ENCODE results near the gene RMRP. TPM values are rescaled to one million over a fixed set of nuclear protein-coding genes. Genes with fewer than 3 reads are reported as not detected.

The RMRP gene
- polyA plus RNA-seq = not detected
- long read RNA-seq, donor 1 = 0 reads
- long read RNA-seq, donor 2 = 0 reads
- long read RNA-seq, donor 3 = 0 reads
- long read RNA-seq, donor 4 = 0 reads
- long read RNA-seq, donor 5 = 0 reads
- long read RNA-seq, donor 6 = 0 reads
- long read RNA-seq, donor 7 = 0 reads
- long read RNA-seq, donor 8 = 0 reads
- long read RNA-seq, donor 9 = 0 reads
- long read RNA-seq, donor 10 = 0 reads
- long read RNA-seq, donor 11 = 0 reads

GRCh38 chr9:35657546-35658136 is at the start of gene RMRP:
TSS of gene RMRP (minus strand) at chr9:35658019.
- Histone ChIP-seq H3K36me3 (ENCODE audit: control insufficient read depth, insufficient read depth, low read length) (peaks cover 12% of the 10 kb centered on the region), H3K4me3 (ENCODE audit: low read length) (peak within 1 kb of the TSS; percentile 92), H3K4me1 (ENCODE audit: control insufficient read depth, insufficient read depth, low read length) (peaks cover 9% of the 10 kb centered on the region), H3K27me3 (ENCODE audit: control insufficient read depth, insufficient read depth, low read length) (no peaks in the 10 kb centered on the region), H3K9me3 (ENCODE audit: control insufficient read depth, low read depth, low read length) (peaks cover 3% of the 10 kb centered on the region), H3K27ac (ENCODE audit: low read length) (peak within 1 kb of the TSS; percentile 90)
- 0% methylated on average over 1 of the region's 42 CpGs for WGBS (ENCODE audit: insufficient coverage, low lambda C conversion rate)
- DNase-seq = peak; percentile 100

GRCh38 chr9:35706951-35707350 is 49.1 kb upstream of the RMRP start:
- DNase-seq = no peak
- H3K4me1 ChIP-seq (ENCODE audit: control insufficient read depth, insufficient read depth, low read length) = no peaks in the 10 kb centered on the region
- peaks cover 92% of the 10 kb centered on the region for H3K36me3 ChIP-seq (ENCODE audit: control insufficient read depth, insufficient read depth, low read length)
- H3K9me3 ChIP-seq (ENCODE audit: control insufficient read depth, low read depth, low read length) = no peaks in the 10 kb centered on the region
- H3K27me3 ChIP-seq (ENCODE audit: control insufficient read depth, insufficient read depth, low read length) = no peaks in the 10 kb centered on the region
- no peak overlapping the region for H3K4me3 ChIP-seq (ENCODE audit: low read length)
- no peak overlapping the region for H3K27ac ChIP-seq (ENCODE audit: low read length)
- no CpG with 5 or more reads among the region's 10 CpGs for WGBS (ENCODE audit: insufficient coverage, low lambda C conversion rate)

GRCh38 chr9:35705836-35706430 is 48.1 kb upstream of the RMRP start:
- H3K27me3 ChIP-seq (ENCODE audit: control insufficient read depth, insufficient read depth, low read length) = no peaks in the 10 kb centered on the region
- no peaks in the 10 kb centered on the region for H3K4me1 ChIP-seq (ENCODE audit: control insufficient read depth, insufficient read depth, low read length)
- no peak for DNase-seq
- no peaks in the 10 kb centered on the region for H3K9me3 ChIP-seq (ENCODE audit: control insufficient read depth, low read depth, low read length)
- H3K4me3 ChIP-seq (ENCODE audit: low read length) = no peak overlapping the region
- peaks cover 92% of the 10 kb centered on the region for H3K36me3 ChIP-seq (ENCODE audit: control insufficient read depth, insufficient read depth, low read length)
- WGBS (ENCODE audit: insufficient coverage, low lambda C conversion rate) = no CpG with 5 or more reads among the region's 7 CpGs
- no peak overlapping the region for H3K27ac ChIP-seq (ENCODE audit: low read length)

- H3K36me3 ChIP-seq (ENCODE audit: control insufficient read depth, insufficient read depth, low read length) = peaks cover 91% of the 10 kb centered on the region
Observed at GRCh38 chr9:35705372-35705771, 47.6 kb upstream of the RMRP start.

GRCh38 chr9:35703906-35704672 is 46.3 kb upstream of the RMRP start:
- Histone ChIP-seq H3K27ac (ENCODE audit: low read length) (no peak overlapping the region), H3K9me3 (ENCODE audit: control insufficient read depth, low read depth, low read length) (no peaks in the 10 kb centered on the region), H3K36me3 (ENCODE audit: control insufficient read depth, insufficient read depth, low read length) (peaks cover 97% of the 10 kb centered on the region), H3K27me3 (ENCODE audit: control insufficient read depth, insufficient read depth, low read length) (no peaks in the 10 kb centered on the region), H3K4me1 (ENCODE audit: control insufficient read depth, insufficient read depth, low read length) (no peaks in the 10 kb centered on the region), H3K4me3 (ENCODE audit: low read length) (no peak overlapping the region)
- WGBS (ENCODE audit: insufficient coverage, low lambda C conversion rate) = no CpG with 5 or more reads among the region's 26 CpGs
- DNase-seq = no peak

More at GRCh38 chr9:35705372-35705771, 47.6 kb upstream of the RMRP start:
- Histone ChIP-seq H3K27me3 (ENCODE audit: control insufficient read depth, insufficient read depth, low read length) (no peaks in the 10 kb centered on the region), H3K4me3 (ENCODE audit: low read length) (no peak overlapping the region), H3K4me1 (ENCODE audit: control insufficient read depth, insufficient read depth, low read length) (no peaks in the 10 kb centered on the region), H3K9me3 (ENCODE audit: control insufficient read depth, low read depth, low read length) (no peaks in the 10 kb centered on the region), H3K27ac (ENCODE audit: low read length) (no peak overlapping the region)
- DNase-seq = no peak
- no CpG with 5 or more reads among the region's 8 CpGs for WGBS (ENCODE audit: insufficient coverage, low lambda C conversion rate)

- H3K9me3 ChIP-seq (ENCODE audit: control insufficient read depth, low read depth, low read length) = no peaks in the 10 kb centered on the region
- no peaks in the 10 kb centered on the region for H3K4me1 ChIP-seq (ENCODE audit: control insufficient read depth, insufficient read depth, low read length)
- H3K4me3 ChIP-seq (ENCODE audit: low read length) = no peak overlapping the region
- no peak for DNase-seq
- H3K27ac ChIP-seq (ENCODE audit: low read length) = no peak overlapping the region
- peaks cover 99% of the 10 kb centered on the region for H3K36me3 ChIP-seq (ENCODE audit: control insufficient read depth, insufficient read depth, low read length)
- H3K27me3 ChIP-seq (ENCODE audit: control insufficient read depth, insufficient read depth, low read length) = no peaks in the 10 kb centered on the region
- WGBS (ENCODE audit: insufficient coverage, low lambda C conversion rate) = 100% methylated on average over 2 of the region's 7 CpGs
Observed at GRCh38 chr9:35702696-35703095, 44.9 kb upstream of the RMRP start.

GRCh38 chr9:35700942-35701341 is 43.1 kb upstream of the RMRP start:
- no peak overlapping the region for H3K27ac ChIP-seq (ENCODE audit: low read length)
- H3K27me3 ChIP-seq (ENCODE audit: control insufficient read depth, insufficient read depth, low read length) = no peaks in the 10 kb centered on the region
- H3K4me3 ChIP-seq (ENCODE audit: low read length) = no peak overlapping the region
- no peaks in the 10 kb centered on the region for H3K9me3 ChIP-seq (ENCODE audit: control insufficient read depth, low read depth, low read length)
- H3K36me3 ChIP-seq (ENCODE audit: control insufficient read depth, insufficient read depth, low read length) = peaks cover 92% of the 10 kb centered on the region
- DNase-seq = no peak
- H3K4me1 ChIP-seq (ENCODE audit: control insufficient read depth, insufficient read depth, low read length) = no peaks in the 10 kb centered on the region

GRCh38 chr9:35700031-35700430 is 42.2 kb upstream of the RMRP start:
- Histone ChIP-seq H3K27me3 (ENCODE audit: control insufficient read depth, insufficient read depth, low read length) (no peaks in the 10 kb centered on the region), H3K4me1 (ENCODE audit: control insufficient read depth, insufficient read depth, low read length) (no peaks in the 10 kb centered on the region), H3K36me3 (ENCODE audit: control insufficient read depth, insufficient read depth, low read length) (peaks cover 83% of the 10 kb centered on the region), H3K4me3 (ENCODE audit: low read length) (no peak overlapping the region), H3K9me3 (ENCODE audit: control insufficient read depth, low read depth, low read length) (no peaks in the 10 kb centered on the region), H3K27ac (ENCODE audit: low read length) (no peak overlapping the region)
- no CpG with 5 or more reads among the region's 11 CpGs for WGBS (ENCODE audit: insufficient coverage, low lambda C conversion rate)
- no peak for DNase-seq

GRCh38 chr9:35698231-35698630 is 40.4 kb upstream of the RMRP start:
- H3K27me3 ChIP-seq (ENCODE audit: control insufficient read depth, insufficient read depth, low read length) = no peaks in the 10 kb centered on the region
- no peak overlapping the region for H3K27ac ChIP-seq (ENCODE audit: low read length)
- no CpG with 5 or more reads among the region's 5 CpGs for WGBS (ENCODE audit: insufficient coverage, low lambda C conversion rate)
- no peak overlapping the region for H3K4me3 ChIP-seq (ENCODE audit: low read length)
- H3K36me3 ChIP-seq (ENCODE audit: control insufficient read depth, insufficient read depth, low read length) = peaks cover 65% of the 10 kb centered on the region
- H3K9me3 ChIP-seq (ENCODE audit: control insufficient read depth, low read depth, low read length) = no peaks in the 10 kb centered on the region
- no peak for DNase-seq
- H3K4me1 ChIP-seq (ENCODE audit: control insufficient read depth, insufficient read depth, low read length) = no peaks in the 10 kb centered on the region

- H3K36me3 ChIP-seq (ENCODE audit: control insufficient read depth, insufficient read depth, low read length) = peaks cover 58% of the 10 kb centered on the region
- H3K27ac ChIP-seq (ENCODE audit: low read length) = no peak overlapping the region
- DNase-seq = no peak
- no peaks in the 10 kb centered on the region for H3K27me3 ChIP-seq (ENCODE audit: control insufficient read depth, insufficient read depth, low read length)
- H3K9me3 ChIP-seq (ENCODE audit: control insufficient read depth, low read depth, low read length) = no peaks in the 10 kb centered on the region
- H3K4me1 ChIP-seq (ENCODE audit: control insufficient read depth, insufficient read depth, low read length) = no peaks in the 10 kb centered on the region
- 93% methylated on average over 3 of the region's 14 CpGs for WGBS (ENCODE audit: insufficient coverage, low lambda C conversion rate)
- no peak overlapping the region for H3K4me3 ChIP-seq (ENCODE audit: low read length)
Observed at GRCh38 chr9:35697486-35697885, 39.7 kb upstream of the RMRP start.
